ELR (cell line): ENCODE data around the gene FAM222A.

ENCODE experiments used
- DNase-seq: peaks from one replicate; pipeline ENCODE4 v3.0.0-alpha.2; 2015; ENCODE audit warnings: low read depth

The FAM222A gene

GRCh38 chr12:109737126-109737525 lies 23.5 kb downstream of the FAM222A start:
- no peak for DNase-seq

GRCh38 chr12:109737631-109738030 lies 24.0 kb downstream of the FAM222A start:
- DNase-seq, result no peak

GRCh38 chr12:109738209-109738608 lies 24.6 kb downstream of the FAM222A start:
- no peak for DNase-seq

- peak; percentile 76 for DNase-seq
Observed at GRCh38 chr12:109738878-109739665, 25.4 kb downstream of the FAM222A start.

DNA sequence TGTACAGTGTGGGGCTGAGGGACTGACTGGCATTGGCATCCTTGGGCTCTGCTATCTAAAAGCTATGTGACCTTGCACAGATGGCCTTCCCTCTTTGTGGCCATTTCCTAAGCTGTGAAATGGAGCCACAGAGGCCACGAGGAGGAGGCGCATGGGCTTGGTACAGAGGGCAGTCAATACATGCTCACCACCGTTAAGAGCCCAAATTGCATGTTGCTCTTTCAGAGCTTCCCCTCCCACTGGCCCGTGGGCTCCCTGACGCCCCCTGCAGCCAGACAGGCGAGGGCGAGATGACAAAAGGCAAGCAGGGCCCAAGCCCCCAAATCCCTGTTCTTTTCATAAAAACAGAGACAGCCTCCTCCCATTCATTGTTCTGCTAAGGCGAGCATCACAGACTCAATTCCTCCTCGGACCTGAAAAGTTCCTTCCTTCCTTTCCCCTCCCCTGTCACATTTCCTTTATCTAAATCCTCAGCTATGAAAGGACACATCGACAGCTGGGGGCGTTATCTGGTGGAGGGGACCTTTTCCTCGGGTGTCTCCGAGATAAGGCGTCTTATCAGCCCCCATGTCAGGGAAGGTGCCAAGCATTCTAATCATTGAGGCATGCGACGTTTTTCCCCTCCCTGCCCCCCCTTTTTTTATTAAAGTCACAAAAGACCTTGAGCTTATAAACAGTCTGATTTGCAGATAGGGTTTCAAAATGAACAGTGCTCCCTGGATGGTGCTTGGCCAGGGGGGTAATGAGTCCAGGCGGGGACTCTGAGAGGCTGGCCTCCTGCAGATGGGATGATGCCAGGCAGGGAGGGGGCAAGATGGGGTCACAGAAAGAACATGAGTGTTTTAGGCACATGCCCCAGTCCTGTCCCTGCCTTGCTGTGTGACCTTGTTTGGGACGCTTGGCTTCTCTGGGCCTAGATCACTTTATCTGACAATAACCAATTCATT lies 26.4 kb downstream of the FAM222A start:
- peak; percentile 11 for DNase-seq

DNA sequence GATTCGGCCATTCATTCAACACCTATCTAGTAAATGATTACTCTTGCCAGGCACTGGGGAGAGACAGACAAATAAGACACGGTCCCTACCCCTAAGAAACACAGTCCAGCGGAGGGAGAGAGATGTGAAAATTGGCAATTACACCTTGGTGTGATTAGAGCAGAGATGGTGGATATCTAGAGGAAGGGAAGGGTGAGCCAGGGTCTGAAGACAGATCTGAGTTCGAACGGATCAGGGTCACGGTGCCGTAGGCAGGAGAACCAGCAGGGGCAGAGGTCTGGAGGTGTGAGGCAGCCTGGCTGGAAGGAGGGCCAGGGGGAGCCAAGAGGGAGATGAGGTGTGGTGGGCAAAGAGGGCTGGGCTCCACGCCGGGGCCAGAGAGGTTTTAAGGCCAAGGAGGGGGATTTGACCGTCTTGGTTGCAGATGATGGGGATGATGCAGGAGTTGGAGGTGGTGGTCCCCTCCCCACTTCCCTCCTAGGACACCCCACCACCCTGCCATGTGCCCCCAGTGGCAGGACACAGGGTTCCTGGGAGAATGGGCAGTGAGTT lies 27.1 kb downstream of the FAM222A start:
- no peak for DNase-seq

- no peak for DNase-seq
Observed at GRCh38 chr12:109741286-109741969, 27.8 kb downstream of the FAM222A start.

- DNase-seq, result no peak
Observed at GRCh38 chr12:109741970-109742703, 28.5 kb downstream of the FAM222A start.

GRCh38 chr12:109743076-109743910 lies 29.7 kb downstream of the FAM222A start:
- DNase-seq, result no peak

- no peak for DNase-seq
Observed at GRCh38 chr12:109744026-109744425, 30.4 kb downstream of the FAM222A start.

DNA sequence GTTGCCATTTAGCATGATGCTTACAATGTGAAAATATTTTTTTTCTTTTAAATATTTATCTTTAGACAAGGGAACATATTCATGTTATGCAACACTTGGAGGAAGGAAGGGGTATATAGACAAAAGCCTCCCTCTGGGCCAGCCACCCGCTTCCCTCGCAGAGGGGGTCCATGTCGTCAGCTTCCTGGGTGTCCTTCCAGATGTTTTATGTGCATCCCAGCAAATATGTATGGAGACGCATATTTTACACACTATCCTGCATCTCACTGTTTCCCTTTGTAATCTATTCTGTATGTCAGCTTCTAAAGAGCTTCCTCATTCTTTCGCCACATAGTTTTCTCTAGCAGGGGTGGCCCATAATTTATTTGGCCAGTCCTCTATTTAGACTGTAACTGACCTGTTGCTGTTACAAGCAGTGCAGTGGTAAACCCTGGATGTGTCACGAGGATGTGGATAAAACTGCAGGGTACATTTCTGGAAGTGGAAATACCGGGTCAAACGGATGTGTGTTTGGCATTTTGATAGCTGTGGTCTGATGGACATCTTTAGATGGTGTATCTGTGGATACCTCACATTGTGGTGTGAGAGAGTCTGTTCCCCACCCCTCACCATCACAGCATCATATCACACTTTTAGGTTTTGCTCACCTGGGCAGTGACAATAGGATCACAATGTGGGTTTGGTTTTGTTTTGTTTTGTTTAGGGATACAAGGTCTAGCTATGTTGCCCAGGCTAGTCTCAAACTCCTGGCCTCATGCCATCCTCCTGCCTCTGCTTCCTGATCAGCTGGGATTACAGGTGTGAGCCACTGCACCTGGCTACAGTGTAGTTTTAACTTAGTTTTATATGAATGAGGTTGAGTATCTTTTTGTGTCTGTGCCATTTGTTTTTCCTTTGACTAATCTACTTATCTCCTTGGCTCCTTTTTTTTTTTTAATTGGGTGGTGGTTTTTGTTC lies 31.6 kb downstream of the FAM222A start:
- no peak for DNase-seq

DNA sequence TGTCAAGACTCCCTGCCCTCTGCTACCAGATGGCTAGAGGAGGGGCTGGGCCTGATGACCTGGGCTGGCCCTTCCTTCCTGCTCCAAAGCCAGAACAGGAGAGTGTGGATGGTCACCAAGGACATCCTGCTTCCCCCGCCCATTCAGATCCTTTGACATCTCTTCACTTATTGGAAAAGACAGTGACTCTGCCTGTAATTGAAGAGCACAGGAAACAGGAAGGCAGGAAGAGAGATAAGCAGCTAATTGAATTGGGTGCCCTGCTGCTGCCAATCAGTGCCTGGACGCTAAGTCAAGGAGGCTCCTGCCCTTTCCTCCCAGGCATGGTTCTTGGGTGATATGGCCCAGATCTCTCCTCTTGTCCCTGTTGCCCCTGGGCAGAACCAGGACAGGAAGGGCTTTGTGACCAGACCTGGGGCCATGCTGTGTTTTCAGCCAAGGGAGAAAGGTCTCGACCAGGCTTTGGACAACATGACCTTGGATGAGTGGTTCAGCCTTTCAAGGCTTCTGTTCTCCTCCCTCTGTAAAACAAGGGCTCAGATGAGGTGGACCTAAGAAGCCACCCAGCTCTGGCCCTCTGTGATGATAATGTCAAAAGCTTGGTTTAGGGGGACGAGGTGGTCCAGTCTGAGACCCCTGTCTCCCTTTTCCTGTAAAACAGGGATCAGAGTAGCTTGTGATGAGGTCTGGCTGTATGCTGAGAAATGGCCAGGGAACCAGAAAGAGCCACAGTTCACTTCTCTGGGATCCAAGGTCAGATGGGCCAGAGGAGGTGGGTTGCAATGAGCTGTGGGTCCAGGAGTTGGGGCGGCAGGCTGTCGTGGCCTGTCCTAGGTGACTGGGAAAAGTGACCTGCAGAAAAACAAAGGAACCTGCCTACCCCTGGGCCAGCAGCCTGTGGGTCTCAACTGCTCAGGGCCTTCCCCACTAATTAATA lies 38.8 kb downstream of the FAM222A start:
- DNase-seq, result no peak

- DNase-seq, result no peak
Observed at GRCh38 chr12:109753054-109753401, 39.4 kb downstream of the FAM222A start.

GRCh38 chr12:109753959-109754358 lies 40.3 kb downstream of the FAM222A start:
- DNase-seq, result no peak

DNA sequence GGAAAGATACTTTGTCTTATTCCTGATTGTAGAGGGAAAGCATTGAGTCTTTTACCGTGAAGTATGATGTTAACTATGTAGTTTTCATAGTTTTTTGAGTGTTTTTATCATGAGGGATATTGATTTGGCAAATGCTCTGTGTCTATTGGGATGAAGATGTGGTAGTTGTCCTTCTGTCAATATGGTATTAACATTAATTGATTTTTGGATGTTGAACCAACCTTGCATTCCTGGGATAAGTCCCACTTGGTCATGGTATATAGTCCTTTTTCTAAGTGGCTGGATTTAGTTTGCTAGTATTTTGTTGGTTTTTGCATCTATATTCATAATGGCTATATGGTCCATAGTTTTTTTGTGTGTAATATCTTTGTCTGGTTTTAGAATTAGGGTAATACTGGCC lies 42.8 kb downstream of the FAM222A start:
- DNase-seq, result no peak

DNA sequence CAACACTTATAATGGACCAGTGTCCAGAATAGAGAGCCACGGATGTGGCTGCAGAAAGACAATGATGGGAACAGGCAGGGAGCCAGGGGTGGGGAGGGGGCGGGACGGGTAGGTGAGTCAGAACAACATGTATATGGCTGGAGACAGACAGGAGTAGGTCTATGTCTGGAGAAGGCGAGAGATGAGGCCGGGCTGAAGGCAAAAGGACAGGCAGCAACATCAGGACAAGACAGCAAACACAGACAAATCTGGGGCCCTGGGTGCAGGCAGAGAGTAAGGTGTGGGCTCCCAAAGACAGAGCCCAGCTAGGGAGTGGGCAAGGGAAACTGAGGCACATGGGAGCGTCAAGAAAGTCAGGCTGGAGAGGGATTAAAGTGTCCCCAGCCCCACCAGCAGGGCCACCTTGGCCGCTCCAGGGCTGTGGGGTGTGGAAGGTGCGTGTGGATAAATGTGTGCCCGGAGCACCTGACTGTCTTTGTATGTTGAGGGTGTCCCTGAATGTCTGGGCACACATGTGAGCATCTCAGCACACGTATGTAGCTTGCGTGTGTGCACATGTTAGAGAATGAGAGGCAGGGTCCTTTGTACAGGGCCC lies 44.1 kb downstream of the FAM222A start:
- no peak for DNase-seq

DNA sequence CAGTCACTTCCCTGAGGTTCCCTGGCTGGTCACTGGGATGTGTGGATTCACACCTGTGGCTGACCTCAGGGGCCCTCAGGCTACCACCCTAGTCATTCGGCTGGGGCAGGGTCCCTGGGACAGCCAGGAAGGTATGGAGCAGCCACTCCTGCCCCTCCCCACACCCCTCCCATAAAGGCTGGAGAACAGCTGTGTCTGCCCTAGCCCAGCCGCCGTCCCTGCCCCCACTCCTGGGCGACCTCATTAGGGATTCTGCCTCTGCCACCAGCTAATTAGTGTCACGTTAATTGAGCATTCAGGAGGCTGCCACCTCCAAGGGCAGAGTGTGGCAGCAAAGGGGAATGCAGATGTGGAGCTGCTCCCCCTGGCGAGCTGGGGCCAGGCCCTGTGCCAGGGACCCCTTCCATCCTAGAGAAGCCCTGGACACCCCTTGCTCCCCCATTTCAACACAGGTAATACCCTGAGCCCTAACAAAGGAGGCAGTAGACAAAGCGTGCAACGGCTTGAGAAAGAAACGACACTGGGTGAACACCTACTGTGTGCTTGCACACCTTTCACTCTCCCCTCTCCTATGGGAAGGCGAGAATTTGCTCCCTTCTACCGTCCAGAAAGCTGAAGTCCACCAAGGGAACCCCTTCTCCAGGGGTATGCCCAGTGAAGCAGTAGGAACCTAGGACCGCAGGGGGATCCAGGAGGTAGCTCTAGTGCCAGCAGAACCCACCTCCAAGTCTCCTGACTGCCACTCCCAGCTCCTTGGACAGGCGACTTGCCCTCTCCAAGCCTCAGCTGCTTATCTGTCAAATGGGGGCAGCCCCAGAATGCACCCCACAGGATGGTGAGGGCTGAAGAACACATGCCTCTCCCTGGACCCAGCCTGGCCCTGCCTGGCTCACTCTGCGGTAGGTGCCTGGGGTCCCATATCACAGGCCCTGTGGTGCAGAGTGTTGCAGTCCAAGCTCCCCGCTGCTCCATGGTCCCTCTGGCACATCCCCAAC lies 45.1 kb downstream of the FAM222A start:
- no peak for DNase-seq
